Kidney epithelial cell (primary cell): ENCODE results near the gene TCF7L2. TPM values are rescaled to one million over a fixed set of nuclear protein-coding genes. Genes with fewer than 3 reads are reported as not detected.

Experiments used
- DNase-seq: peaks from one replicate; pipeline ENCODE4 v3.0.0-alpha.2; 2010; ENCODE audit warnings: low read depth
- H3K27me3 ChIP-seq: 2 replicates; pipeline ENCODE4 v1.6.0; 2011; ENCODE audit warnings: low read length; ENCODE audit not compliant: control insufficient read depth, insufficient read depth
- H3K36me3 ChIP-seq: 2 replicates; pipeline ENCODE4 v1.5.1; 2011; ENCODE audit warnings: low read length; ENCODE audit not compliant: control insufficient read depth, insufficient read depth
- H3K4me3 ChIP-seq: 2 replicates; pipeline ENCODE4 v1.5.1; 2011; ENCODE audit warnings: low read depth, mild to moderate bottlenecking, control low read depth, low read length
- CTCF ChIP-seq: IDR thresholded peaks from 2 replicates; pipeline ENCODE4 v1.5.1; 2011; ENCODE audit warnings: mild to moderate bottlenecking, moderate library complexity, low read length, control low read depth, inconsistent platforms; ENCODE audit not compliant: insufficient read depth, poor library complexity, severe bottlenecking
- total RNA-seq: library from RNA; depleted of rRNA; stranded (reverse); fragments of >200 nt; gene quantifications from 2 replicates; pipeline ENCODE4 v1.2.3, GENCODE V29; 2015

TCF7L2 gene
- total RNA-seq, 1 donor from 2014 or later: 3.4 TPM

- no peak for TF ChIP-seq CTCF
- H3K4me3 ChIP-seq: no peak overlapping the region
- no peak for DNase-seq
Observed at GRCh38 chr10:113019692-113020474, 69.8 kb downstream of the TCF7L2 start.

GRCh38 chr10:113020475-113020753 is 70.4 kb downstream of the TCF7L2 start:
- Histone ChIP-seq H3K36me3 (no peaks in the 10 kb centered on the region), H3K27me3 (no peaks in the 10 kb centered on the region), H3K4me3 (no peak overlapping the region)
- no peak for DNase-seq
- no peak for TF ChIP-seq CTCF

More at GRCh38 chr10:113019692-113020474, 69.8 kb downstream of the TCF7L2 start:
- Histone ChIP-seq H3K36me3 (no peaks in the 10 kb centered on the region), H3K27me3 (no peaks in the 10 kb centered on the region)

- Histone ChIP-seq H3K4me3 (no peak overlapping the region), H3K27me3 (no peaks in the 10 kb centered on the region), H3K36me3 (no peaks in the 10 kb centered on the region)
- no peak for DNase-seq
- no peak for TF ChIP-seq CTCF
Observed at GRCh38 chr10:113020838-113021237, 70.8 kb downstream of the TCF7L2 start.

GRCh38 chr10:113021268-113022040 is 71.4 kb downstream of the TCF7L2 start:
- no peak for TF ChIP-seq CTCF
- H3K36me3 ChIP-seq: no peaks in the 10 kb centered on the region
- no peaks in the 10 kb centered on the region for H3K27me3 ChIP-seq
- no peak for DNase-seq
- no peak overlapping the region for H3K4me3 ChIP-seq

GRCh38 chr10:113022265-113022664 is 72.2 kb downstream of the TCF7L2 start:
- Histone ChIP-seq H3K4me3 (no peak overlapping the region), H3K36me3 (no peaks in the 10 kb centered on the region), H3K27me3 (no peaks in the 10 kb centered on the region)
- no peak for TF ChIP-seq CTCF
- DNase-seq: no peak
